Right atrium auricular region (tissue), 2 donors: ENCODE data around the gene PCGF3. TPM values are rescaled to one million over a fixed set of nuclear protein-coding genes. Genes with fewer than 3 reads are reported as not detected.

Experiments
- DNase-seq: peaks from one replicate; pipeline ENCODE4 v3.0.0-alpha.2; 2019; ENCODE audit warnings: low spot score
- H3K27ac ChIP-seq, 2 donors: fragments of 200-600 bp; sonication (generic); 1 replicate in 1 of 2; 2 replicates in 1 of 2; pipeline ENCODE4 v1.5.1; 2016 to 2019
- H3K27me3 ChIP-seq, 2 donors: fragments of 200-600 bp; sonication (generic); one replicate each; pipeline versions ENCODE4 v1.5.1 to v1.6.0; 2017 to 2019
- H3K36me3 ChIP-seq: fragments of 200-600 bp; sonication (generic); one replicate; pipeline ENCODE4 v1.5.1; 2016
- H3K4me1 ChIP-seq, 2 donors: fragments of 200-600 bp; sonication (generic); one replicate each; pipeline versions ENCODE4 v1.5.1 to v1.6.0; 2017 to 2019
- H3K4me3 ChIP-seq, 2 donors: fragments of 200-600 bp; sonication (generic); 1 replicate in 1 of 2; 2 replicates in 1 of 2; pipeline ENCODE4 v1.5.1; 2017 to 2019; ENCODE audit warnings: mild to moderate bottlenecking in 1 of 2, moderate library complexity in 1 of 2
- H3K9me3 ChIP-seq, 2 donors: fragments of 200-600 bp; sonication (generic); one replicate each; pipeline ENCODE4 v1.5.1; 2019
- CTCF ChIP-seq, 2 donors: fragments of 200-600 bp; sonication (generic); IDR thresholded peaks; one replicate each; pipeline ENCODE4 v1.5.1; 2019; ENCODE audit warnings: antibody characterized with exemption in 2 of 2
- total RNA-seq, 2 donors: library from RNA; depleted of rRNA; stranded (reverse); fragments of >200 nt; gene quantifications; one replicate each; pipeline ENCODE4 v1.1.0, GENCODE V29; 2016

PCGF3 gene
- total RNA-seq, 2 donors from 2014 or later = 17.9 to 22.6 TPM

DNA sequence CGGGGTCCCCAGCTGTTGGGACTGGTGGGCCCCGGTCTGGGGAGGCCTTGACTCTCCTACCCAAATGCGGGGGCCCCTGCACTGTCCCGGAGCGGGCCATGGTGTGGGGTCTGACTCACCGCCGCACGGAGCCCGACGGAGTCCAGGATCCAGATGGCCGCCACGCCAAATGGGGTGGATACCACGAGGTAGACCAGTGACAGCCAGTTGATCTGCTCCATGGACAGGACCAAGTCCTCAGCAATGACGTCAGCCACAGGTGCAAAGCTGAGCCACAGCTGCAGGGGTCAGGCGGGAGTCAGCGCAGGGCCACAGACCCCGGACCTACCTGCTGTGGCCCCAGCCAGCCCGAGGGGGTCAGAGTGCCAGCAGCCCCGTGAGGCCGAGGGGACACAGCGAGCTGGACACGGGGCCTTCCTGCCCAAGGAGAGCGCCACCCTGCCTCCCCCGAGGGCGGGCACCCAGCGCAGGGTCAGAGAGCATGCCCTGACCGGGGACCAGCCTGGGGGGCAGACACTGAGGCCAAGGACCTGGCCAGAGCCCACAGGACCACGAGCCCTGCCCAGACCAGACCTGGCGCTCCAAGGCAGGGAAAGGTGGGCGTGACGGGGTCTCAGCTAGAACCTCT lies 19.1 kb upstream of the PCGF3 start:
- DNase-seq = no peak
- no peaks in the 10 kb centered on the region for H3K36me3 ChIP-seq
- peaks cover 0 to 51% of the 10 kb centered on the region in 2 donors for H3K4me1 ChIP-seq
- H3K27ac ChIP-seq = peak overlapping the region; percentile 48 to 84
- no peaks in the 10 kb centered on the region for H3K9me3 ChIP-seq
- H3K27me3 ChIP-seq = no peaks in the 10 kb centered on the region
- TF ChIP-seq CTCF (IDR thresholded peaks at IDR 0.05) = no peak
- no peak overlapping the region for H3K4me3 ChIP-seq

GRCh38 chr4:687048-687970 lies 18.3 kb upstream of the PCGF3 start:
- Histone ChIP-seq H3K4me3 (peak overlapping the region in 1 of 2 donors; percentile 58), H3K9me3 (no peaks in the 10 kb centered on the region), H3K4me1 (peaks cover 0 to 51% of the 10 kb centered on the region in 2 donors), H3K27me3 (no peaks in the 10 kb centered on the region), H3K36me3 (no peaks in the 10 kb centered on the region), H3K27ac (peak overlapping the region; percentile 80 to 84)
- peak; percentile 97 for DNase-seq
- TF ChIP-seq CTCF (IDR thresholded peaks at IDR 0.05) = no peak

GRCh38 chr4:687971-688853 lies 17.4 kb upstream of the PCGF3 start:
- no peaks in the 10 kb centered on the region for H3K36me3 ChIP-seq
- H3K27me3 ChIP-seq = no peaks in the 10 kb centered on the region
- DNase-seq = no peak
- peak overlapping the region; percentile 80 to 84 for H3K27ac ChIP-seq
- no peak for TF ChIP-seq CTCF (IDR thresholded peaks at IDR 0.05)
- H3K4me3 ChIP-seq = peak overlapping the region; percentile 43 to 58
- no peaks in the 10 kb centered on the region for H3K9me3 ChIP-seq
- peaks cover 0 to 46% of the 10 kb centered on the region in 2 donors for H3K4me1 ChIP-seq

DNA sequence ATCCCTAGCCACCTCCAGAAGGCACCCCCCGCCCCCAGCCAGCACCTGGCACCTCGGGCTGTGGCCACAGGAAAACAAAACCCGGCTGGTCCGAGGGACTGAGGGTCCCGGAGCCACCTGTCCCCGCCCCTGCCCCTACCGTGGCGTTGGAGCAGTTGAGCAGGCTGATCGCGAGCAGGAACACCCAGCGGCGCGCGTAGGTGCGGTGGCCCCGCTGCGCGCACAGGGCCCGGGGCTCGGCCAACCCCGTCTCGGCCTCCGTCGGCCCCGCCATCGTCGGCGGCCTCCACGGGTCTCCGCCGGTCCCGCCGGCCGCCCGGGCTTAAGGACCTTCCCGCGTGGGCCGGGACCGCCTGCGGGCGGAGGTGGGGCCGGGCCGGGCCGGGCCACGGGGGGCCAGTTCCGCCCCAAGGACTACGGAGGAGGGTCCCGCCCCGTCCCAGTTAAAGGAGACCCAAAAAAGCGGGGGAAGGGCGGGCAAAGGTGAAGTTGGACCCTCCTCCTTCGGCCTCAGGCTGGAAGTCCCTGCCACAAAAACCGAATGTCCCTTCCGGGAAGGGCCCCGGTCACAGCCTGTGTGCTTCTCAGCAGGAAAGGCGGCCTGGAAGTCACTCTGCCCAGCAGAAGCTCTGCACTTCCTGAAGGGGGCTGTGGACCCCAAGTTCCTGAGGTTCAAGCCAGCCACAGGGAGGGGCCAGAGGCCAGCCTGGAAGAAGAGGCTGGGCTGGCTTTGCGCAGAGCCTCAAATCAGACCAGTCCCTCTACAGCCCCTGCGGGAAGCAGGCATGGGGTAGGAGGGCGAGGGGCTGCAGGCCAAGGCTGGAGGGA lies 16.6 kb upstream of the PCGF3 start, which contains the start of gene SLC49A3:
TSS of gene SLC49A3 (minus strand) at position 298 of the 828 bp plus-strand sequence. CDS start at position 274, 24 bp downstream.
- Histone ChIP-seq H3K36me3 (no peaks in the 10 kb centered on the region), H3K9me3 (no peaks in the 10 kb centered on the region), H3K27ac (peak within 1 kb of the TSS; percentile 80 to 84), H3K4me3 (peak within 1 kb of the TSS; percentile 43 to 58), H3K4me1 (peaks cover 0 to 38% of the 10 kb centered on the region in 2 donors), H3K27me3 (no peaks in the 10 kb centered on the region)
- no peak for TF ChIP-seq CTCF (IDR thresholded peaks at IDR 0.05)
- no peak for DNase-seq

DNA sequence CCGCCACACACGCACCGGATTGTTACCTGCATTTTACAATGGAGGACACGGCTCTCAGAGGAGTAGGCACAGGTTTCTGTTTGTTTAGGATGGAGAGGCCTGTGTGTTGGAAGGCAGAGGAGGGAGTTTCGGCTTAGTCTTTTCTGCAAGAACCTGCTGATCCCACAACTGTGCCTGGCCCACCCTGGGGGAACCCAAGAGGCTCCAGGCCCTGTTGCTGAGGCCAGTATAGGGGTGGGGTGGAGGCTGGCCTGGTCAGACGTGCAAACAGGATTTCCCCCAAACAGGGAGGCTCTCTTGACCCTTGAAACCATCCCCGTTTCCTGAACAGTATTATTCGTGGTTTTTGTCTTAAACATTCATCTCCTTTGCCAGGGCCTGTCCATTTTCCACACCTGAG lies 15.9 kb upstream of the PCGF3 start:
- Histone ChIP-seq H3K4me1 (peaks cover 0 to 34% of the 10 kb centered on the region in 2 donors), H3K4me3 (peak overlapping the region in 1 of 2 donors; percentile 58), H3K36me3 (no peaks in the 10 kb centered on the region), H3K27ac (peak overlapping the region; percentile 80 to 84), H3K27me3 (no peaks in the 10 kb centered on the region), H3K9me3 (no peaks in the 10 kb centered on the region)
- DNase-seq = no peak
- no peak for TF ChIP-seq CTCF (IDR thresholded peaks at IDR 0.05)
